ENCODE measurements around the gene PCGF1. TPM values are rescaled to one million over a fixed set of nuclear protein-coding genes. Genes with fewer than 3 reads are reported as not detected.

PCGF1 gene
- total and polyA plus RNA-seq, 9 of the 15 experiments (the other 6 are each of a cell fraction or from before 2014, with no cell fraction given): 20.3 to 45.7 (median 29.3) TPM

DNA sequence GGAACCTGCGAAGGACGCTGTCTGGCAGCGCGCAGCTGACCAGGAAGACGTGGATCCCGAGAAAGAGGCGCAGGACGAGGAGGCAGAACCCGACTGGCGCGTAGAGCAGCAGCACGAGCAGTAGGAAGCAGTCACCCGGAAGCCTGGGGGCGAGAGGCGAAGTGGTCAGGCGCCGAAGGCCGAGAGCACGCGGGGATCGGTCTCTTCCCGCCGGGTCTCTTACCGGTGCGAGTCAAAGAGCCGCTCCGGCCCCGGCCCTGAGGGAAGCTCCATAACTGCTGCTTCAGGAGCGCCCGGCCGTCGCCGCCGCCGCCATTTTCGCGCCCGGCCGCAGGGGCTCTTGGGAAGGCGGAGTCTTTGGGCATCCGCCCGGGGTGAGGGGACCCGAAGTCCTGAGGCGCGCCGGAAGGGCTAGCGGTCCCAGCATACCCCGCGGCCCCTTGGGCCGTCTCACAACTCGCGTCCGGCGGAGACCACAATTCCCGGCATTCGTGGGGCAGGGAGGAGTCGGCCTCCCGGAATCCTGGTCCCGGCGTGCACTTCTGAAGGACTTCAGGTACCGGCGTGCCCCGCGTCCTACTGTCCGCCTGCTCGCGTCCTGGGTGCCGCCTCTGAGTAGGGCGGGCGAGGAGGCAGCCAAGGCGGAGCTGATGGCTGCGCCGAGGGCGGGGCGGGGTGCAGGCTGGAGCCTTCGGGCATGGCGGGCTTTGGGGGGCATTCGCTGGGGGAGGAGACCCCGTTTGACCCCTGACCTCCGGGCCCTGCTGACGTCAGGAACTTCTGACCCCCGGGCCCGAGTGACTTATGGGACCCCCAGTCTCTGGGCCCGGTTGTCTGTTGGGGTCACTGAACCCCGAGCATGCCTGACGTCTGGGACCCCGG, 22.1 kb upstream of the PCGF1 start, which contains the start of the genes AUP1 and HTRA2 (continued):
- TF ChIP-seq BRCA1 (IDR thresholded peaks at IDR 0.05) (no peak), BRCA1 (CRISPR knock-in tag; IDR thresholded peaks at IDR 0.05) (no peak), ZNF551 (CRISPR knock-in tag; IDR thresholded peaks at IDR 0.05) (no peak), ZNF77 (CRISPR knock-in tag; IDR thresholded peaks at IDR 0.05) (no peak), KDM1A (IDR thresholded peaks at IDR 0.05) (no peak), SIRT6 (IDR thresholded peaks at IDR 0.05; ENCODE audit: low read depth, low read length) (no peak), ZSCAN32 (CRISPR knock-in tag; IDR thresholded peaks at IDR 0.05) (no peak), SOX6 (IDR thresholded peaks at IDR 0.05) (no peak; the same call in 1 of the 2 replicates), CXXC5 (CRISPR knock-in tag; IDR thresholded peaks at IDR 0.05) (peak; percentile 84), PRMT5 (CRISPR knock-in tag; IDR thresholded peaks at IDR 0.05) (no peak), TCFL5 (CRISPR knock-in tag; conservative IDR thresholded peaks at IDR 0.05) (no peak), RHOXF2B (CRISPR knock-in tag; conservative IDR thresholded peaks at IDR 0.05) (no peak), MYBL2 (IDR thresholded peaks at IDR 0.05; ENCODE audit: low read depth) (no peak), MYBL2 (CRISPR knock-in tag; IDR thresholded peaks at IDR 0.05; ENCODE audit: borderline replicate concordance) (no peak)
- TF ChIP-seq, protein P1, sequence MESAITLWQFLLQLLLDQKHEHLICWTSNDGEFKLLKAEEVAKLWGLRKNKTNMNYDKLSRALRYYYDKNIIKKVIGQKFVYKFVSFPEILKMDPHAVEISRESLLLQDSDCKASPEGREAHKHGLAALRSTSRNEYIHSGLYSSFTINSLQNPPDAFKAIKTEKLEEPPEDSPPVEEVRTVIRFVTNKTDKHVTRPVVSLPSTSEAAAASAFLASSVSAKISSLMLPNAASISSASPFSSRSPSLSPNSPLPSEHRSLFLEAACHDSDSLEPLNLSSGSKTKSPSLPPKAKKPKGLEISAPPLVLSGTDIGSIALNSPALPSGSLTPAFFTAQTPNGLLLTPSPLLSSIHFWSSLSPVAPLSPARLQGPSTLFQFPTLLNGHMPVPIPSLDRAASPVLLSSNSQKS (CRISPR knock-in tag; IDR thresholded peaks at IDR 0.05): no peak; the same call in 1 of the 2 replicates
- TF ChIP-seq, protein P2, sequence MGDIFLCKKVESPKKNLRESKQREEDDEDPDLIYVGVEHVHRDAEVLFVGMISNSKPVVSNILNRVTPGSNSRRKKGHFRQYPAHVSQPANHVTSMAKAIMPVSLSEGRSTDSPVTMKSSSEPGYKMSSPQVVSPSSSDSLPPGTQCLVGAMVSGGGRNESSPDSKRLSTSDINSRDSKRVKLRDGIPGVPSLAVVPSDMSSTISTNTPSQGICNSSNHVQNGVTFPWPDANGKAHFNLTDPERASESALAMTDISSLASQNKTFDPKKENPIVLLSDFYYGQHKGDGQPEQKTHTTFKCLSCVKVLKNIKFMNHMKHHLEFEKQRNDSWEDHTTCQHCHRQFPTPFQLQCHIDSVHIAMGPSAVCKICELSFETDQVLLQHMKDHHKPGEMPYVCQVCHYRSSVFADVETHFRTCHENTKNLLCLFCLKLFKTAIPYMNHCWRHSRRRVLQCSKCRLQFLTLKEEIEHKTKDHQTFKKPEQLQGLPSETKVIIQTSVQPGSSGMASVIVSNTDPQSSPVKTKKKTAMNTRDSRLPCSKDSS (IDR thresholded peaks at IDR 0.05; ENCODE audit: low read depth, partially characterized antibody): no peak
- TF ChIP-seq, protein P3, sequence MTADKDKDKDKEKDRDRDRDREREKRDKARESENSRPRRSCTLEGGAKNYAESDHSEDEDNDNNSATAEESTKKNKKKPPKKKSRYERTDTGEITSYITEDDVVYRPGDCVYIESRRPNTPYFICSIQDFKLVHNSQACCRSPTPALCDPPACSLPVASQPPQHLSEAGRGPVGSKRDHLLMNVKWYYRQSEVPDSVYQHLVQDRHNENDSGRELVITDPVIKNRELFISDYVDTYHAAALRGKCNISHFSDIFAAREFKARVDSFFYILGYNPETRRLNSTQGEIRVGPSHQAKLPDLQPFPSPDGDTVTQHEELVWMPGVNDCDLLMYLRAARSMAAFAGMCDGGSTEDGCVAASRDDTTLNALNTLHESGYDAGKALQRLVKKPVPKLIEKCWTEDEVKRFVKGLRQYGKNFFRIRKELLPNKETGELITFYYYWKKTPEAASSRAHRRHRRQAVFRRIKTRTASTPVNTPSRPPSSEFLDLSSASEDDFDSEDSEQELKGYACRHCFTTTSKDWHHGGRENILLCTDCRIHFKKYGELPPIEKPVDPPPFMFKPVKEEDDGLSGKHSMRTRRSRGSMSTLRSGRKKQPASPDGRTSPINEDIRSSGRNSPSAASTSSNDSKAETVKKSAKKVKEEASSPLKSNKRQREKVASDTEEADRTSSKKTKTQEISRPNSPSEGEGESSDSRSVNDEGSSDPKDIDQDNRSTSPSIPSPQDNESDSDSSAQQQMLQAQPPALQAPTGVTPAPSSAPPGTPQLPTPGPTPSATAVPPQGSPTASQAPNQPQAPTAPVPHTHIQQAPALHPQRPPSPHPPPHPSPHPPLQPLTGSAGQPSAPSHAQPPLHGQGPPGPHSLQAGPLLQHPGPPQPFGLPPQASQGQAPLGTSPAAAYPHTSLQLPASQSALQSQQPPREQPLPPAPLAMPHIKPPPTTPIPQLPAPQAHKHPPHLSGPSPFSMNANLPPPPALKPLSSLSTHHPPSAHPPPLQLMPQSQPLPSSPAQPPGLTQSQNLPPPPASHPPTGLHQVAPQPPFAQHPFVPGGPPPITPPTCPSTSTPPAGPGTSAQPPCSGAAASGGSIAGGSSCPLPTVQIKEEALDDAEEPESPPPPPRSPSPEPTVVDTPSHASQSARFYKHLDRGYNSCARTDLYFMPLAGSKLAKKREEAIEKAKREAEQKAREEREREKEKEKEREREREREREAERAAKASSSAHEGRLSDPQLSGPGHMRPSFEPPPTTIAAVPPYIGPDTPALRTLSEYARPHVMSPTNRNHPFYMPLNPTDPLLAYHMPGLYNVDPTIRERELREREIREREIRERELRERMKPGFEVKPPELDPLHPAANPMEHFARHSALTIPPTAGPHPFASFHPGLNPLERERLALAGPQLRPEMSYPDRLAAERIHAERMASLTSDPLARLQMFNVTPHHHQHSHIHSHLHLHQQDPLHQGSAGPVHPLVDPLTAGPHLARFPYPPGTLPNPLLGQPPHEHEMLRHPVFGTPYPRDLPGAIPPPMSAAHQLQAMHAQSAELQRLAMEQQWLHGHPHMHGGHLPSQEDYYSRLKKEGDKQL (CRISPR knock-in tag; IDR thresholded peaks at IDR 0.05; ENCODE audit: borderline replicate concordance): no peak

Data from K562 (cell line).